GM21529 (cell line): Measurements from ENCODE around the gene VWA5B2.

ENCODE experiments used
- ATAC-seq: cut with Tn5 transposase; IDR thresholded peaks from one replicate; pipeline ENCODE4 v1.9.1; 2021; ENCODE audit not compliant: unreplicated experiment

The VWA5B2 gene

DNA sequence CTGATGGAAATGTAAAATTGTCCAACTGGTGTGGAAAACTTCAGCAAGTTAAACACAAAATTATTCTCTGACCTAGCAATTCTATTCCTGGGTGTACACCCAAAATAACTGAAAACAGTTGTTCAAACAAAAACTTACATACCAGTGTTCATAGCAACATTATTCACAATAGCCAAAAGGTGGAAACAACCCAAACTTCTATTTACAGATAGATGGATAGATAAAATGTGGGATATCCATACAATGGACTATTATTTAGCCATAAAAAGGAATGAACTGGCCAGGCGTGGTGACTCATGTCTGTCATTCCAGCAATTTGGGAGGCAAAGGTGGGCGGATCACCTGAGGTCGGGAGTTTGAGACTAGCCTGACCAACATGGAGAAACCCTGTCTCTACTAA, 6.9 kb upstream of the VWA5B2 start:
- ATAC-seq, result no peak

DNA sequence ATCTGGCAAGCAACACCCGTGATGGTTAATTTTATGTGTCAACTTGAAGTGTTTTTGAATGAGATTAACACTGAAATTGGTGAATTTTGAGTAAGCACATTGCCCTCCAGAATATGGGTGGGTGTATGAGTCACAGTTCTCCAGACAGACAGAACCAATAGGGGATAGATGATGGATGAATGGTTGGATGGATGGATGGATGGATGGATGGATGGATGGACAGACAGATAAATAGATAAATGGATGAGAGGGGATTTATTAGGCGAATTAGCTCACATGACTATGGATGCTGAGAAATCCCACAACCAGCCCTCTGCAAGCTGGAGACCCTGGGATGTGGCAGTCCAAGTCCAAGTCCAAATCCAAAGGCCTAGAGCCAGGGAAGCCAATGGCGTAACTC, 5.4 kb upstream of the VWA5B2 start:
- ATAC-seq, result no peak

DNA sequence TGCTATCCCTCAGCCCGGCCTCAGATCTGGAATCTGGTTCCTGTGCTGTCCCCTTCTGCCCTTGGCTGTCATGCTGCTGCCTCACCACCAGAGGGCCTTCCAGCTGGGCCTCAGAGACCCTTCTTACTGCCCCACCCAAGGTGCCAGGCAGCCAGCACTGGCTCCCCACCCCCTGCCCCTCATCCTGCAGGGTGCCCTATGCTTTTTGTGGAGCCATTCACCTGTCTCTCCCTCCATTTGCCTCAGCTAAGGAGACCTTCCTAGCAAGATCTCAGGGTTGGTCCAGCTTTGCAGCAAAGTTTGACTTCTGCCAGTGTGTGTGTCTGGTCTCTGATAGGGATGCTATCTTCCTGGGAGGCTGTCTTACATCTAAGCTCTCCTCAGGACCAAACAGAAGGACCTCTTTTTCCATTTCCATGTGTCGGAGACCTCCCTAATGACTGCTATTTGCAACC, 1.9 kb upstream of the VWA5B2 start:
- ATAC-seq, result peak; percentile 53

DNA sequence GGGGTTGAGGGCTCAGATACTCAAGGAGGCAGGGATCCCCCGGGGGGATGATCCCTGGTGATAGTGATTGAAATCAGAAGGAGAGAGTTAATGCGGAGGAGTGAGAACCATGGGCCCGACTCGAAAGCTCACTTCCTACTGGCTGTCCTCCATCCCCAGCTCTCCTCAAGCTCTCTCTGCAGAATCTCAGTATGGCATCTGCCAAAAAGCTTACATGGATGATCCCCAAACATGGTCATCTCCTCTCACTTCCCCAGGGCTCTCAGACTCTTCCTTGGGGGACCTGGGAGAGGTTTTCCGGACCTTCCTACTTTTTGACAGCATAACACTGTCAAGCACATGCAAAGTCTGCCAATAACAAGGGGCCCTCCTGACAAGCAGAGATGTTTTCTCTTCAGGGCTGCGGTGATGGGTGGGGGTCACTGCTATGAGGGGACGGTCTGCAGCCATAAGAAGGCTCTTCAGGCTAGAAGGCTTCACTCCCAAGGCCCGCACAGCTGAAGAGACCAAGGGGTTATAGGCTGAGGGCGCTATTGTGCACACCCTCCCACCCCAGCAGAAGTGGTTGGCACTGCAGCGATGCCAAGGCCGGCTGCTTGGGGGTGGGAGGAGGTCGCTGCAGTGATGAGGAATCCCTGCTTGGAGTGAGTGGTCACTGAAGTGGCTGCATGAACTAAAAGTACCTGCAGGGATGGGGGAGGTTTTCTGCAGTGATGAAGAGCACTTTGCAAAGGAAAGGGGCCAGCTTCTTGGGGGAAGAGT, 828 bp upstream of the VWA5B2 start:
- ATAC-seq, result no peak

DNA sequence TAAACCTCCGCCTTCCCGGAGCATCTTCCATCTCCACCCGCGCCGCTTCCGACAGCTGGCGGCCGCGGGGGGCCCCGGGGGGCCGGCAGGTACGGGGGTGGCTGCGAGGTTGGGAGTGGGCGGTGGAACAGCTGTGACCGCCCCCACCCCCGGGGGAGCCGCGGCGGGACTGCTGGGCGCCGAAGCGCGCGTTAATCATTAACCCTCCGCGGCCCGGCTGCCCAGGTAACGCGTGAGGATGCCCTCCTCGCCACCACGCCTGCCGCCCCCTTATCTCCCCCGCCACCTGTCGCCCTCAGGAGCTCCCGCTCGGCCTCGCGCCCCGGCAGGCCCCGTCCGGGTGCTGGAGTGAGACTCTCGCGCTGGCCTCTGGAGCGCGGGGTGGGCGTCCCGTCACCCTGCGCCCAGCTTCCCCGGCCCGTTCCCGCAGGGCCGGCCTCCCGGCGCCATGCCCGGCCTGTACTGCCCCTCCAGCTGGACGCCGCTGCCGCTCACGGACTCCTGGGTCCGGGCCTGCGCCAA, 757 bp downstream of the VWA5B2 start:
- no peak for ATAC-seq

DNA sequence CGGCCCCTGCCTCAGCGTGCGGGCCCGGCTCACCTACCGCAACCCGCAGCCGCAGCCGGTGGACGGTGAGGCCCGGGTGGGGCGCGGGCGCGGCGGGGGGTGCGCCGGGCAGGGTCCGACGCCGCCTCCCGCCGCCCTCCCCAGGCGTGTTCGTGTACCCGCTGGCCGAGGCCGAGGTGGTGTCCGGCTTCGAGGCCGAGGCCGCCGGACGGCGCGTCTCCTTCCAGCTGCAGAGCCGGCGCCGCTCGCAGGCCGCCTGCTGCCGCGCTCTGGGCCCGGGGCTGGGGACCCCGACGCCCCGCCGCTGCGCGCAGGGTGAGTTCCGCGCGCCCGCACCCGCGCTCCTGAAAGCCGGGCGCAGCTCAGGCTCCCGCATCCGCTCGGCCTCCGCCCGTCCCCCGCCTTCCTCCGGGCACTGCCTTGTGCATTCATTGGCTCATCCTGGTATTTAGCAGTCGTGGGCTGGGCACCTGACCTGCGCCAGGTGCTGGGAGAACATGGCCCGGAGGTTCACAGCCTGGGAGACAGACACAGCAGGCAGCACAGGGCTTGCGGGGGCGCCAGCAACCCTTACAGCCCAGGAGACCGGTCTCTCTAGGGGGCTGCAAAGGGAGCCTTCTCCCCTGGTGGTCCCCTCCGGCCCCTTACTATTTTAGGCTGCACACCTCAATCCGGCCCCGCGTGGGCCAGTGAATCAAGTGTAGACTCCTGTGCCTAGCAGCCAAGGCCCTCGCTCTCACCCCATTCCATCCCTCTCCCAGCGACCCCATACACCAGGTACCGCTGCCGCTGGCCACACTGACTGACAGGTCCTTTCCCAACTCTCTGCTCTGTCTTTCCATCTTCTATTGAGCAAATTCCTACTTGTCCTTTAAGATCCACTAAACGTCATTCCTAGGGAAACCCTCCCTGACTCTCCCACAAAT, 1.5 kb downstream of the VWA5B2 start:
- ATAC-seq, result no peak

DNA sequence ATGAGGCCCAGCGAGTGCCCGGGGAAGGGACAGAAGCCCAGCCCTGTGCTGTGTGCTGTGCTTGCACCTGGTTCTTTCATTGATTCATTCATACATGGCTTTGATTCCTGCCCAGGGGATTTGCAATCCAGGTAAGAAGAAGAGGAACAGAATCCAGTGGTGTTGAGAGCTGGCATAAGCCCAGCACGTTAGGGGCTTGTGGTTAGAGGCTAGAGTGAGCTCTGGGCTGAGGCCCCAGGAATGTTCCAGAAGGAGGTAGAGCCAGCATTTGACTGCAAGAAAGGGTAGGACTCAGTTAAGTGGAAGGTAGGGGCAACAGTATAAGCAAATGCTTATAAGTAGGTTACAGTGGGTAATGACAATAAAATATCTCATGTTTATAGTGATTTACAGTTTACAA, 2.3 kb downstream of the VWA5B2 start:
- no peak for ATAC-seq

DNA sequence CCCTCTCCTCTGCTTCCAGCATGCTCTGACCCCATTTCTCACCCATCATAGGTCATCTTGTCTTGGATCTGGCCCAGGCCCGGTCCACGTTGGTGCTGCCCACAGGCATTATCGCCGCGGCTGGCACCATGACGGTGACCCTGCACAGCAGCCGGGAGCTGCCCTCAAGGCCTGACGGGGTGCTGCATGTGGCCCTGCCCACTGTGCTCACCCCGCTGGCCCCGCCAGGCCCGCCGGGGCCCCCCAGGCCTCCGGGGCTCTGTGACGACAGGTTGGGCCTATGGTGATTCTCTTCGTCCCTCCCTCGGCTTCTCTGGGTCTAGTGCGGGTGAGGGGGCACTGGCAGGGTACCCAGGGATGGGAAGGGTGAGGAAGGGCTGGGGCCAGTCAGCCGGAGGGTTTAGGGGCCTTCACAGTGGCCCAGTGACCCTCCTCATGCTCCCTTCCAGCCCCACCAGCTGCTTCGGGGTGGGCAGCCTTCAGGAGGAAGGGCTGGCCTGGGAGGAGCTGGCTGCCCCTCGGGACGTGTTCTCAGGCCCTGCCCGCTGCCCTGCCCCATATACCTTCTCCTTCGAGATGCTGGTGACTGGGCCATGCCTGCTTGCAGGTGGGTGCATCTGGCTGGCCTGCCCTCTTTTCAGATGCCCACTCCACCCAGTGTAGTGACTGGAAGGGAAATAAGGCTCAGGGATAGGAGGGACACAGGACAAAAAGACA, 3.9 kb downstream of the VWA5B2 start:
- no peak for ATAC-seq

DNA sequence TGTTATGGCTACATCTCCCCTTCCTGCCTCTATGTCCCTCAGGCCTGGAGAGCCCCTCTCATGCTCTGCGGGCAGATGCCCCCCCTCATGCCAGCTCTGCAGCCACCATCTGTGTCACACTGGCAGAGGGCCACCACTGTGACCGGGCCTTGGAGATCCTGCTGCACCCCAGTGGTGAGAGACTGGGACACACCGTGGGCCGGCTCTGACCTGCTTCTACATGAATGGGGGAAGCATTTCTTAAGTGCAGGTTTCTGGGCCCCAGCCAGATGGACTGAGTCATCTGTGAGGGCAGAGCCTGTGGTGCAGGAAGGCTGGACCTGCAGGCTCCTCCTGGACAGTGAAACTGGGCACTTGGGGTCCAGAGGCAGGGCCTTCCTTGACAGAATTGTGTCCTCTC, 4.8 kb downstream of the VWA5B2 start:
- no peak for ATAC-seq

DNA sequence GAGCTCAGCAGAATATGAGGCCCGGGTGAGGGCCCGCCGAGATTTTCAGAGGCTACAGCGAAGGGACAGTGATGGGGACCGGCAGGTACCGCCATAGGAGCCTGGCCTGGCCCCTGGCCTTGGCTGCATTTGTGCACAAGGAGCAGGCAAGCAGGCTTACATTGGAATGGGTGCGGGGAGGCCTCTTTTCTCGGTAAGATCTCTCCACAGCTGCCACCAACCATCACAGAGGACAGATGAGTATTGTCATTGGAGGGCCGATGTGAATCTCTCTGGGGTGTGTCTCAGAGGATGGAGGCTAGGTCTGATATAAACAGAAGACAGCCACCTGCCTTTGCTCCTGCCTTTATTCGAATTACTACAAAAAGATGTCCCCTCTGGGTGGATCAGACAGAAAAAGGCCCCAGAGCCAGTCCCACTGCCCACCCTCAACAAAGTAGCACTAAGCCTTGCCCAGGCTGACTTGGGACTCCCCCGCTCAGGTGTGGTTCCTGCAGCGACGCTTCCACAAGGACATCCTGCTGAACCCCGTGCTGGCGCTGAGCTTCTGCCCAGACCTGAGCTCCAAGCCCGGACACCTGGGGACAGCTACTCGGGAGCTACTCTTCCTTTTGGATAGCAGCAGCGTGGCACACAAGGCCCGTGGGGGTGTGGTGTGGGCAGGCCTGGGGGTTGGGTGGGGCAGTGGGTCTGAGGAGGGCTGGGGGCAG, 5.4 kb downstream of the VWA5B2 start:
- ATAC-seq, result no peak

DNA sequence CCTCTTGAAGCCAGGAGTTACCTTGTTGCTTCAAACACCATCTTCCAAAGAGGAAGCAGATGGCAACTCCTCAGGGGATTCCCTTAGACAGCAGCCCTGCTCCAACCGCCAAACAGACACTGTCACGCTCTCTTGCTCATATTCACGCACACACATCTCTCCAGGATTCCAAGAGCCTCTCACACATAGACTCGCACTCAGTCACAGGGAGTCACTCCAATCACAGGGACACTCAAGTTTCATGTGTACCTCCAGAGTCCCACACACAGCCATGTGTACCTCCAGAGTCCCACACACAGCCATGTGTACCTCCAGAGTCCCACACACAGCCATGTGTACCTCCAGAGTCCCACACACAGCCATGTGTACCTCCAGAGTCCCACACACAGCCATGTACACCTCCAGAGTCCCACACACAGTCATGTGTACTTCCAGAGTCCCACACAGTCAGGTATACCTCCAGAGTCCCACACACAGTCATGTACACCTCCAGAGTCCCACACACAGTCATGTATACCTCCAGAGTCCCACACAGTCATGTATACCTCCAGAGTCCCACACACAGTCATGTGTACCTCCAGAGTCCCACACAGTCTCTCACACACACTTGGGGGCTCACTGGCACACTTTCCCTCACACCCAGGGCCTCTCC, 6.1 kb downstream of the VWA5B2 start:
- ATAC-seq, result no peak

DNA sequence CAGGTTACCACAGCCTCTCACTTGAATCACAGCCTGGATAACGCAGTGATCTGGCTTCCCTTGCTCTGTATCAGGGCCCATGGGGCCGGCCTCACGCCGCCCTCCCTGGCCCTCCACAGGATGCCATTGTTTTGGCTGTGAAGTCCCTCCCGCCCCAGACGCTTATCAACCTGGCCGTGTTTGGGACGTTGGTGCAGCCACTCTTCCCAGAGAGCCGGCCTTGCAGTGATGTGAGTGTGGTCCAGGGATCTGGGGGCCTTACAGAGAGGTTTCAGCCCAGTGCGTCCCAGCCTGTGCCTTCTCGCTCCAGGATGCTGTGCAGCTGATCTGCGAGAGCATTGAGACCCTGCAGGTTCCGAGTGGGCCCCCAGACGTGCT, 6.6 kb downstream of the VWA5B2 start:
- no peak for ATAC-seq

DNA sequence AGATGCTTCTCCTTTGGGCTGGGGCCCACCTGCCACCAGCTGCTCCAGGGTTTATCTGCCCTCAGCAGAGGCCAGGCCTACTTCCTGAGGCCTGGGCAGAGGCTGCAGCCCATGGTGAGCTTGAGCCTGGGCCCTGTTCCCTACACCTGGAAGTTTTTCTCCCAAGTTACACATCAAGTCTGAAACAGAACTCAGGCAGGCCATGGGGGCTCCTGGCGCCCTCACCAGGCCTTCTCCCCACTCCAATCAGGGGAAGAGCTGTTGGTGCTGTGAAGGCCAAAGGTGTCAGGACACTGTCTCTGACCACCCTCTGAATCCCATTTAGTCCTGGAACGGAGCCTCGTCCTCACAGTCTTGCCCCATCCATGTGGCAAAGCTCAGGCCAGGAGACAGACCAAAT, 7.3 kb downstream of the VWA5B2 start:
- no peak for ATAC-seq

DNA sequence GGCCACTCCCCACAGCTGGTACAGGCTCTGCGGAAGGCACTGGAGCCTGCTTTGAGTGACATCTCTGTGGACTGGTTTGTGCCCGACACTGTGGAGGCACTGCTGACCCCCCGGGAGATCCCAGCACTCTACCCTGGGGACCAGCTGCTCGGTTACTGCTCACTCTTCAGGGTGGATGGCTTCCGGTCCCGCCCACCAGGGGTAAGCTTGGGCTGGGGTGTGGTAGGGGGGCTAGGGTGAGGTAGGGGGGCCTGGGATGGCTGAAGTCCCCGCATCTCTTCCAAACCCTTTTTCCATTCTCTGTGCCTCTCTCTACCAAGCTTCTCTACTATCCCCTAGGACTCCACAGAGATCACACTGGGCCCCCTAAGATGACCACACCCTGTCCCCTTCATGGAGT, 7.8 kb downstream of the VWA5B2 start:
- no peak for ATAC-seq

DNA sequence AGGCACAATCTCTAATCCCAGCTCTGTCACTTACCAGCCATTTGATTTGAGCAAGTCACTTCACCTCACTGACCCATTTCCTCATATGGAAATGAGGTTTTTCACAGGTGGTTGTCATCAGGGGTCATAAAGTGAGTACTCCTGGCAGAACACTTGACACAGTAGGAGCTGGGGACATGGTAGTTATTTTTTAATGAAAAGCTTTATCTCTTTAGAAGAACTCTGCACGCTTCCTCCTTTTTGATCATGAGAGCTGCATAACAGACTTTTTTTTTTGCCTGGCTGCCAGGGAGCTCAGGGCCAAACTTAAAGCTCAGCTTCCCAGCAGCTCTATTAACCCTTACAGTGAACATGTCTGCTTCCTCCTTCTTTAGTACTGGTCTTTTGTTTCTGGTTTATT, 8.4 kb downstream of the VWA5B2 start:
- ATAC-seq, result no peak

DNA sequence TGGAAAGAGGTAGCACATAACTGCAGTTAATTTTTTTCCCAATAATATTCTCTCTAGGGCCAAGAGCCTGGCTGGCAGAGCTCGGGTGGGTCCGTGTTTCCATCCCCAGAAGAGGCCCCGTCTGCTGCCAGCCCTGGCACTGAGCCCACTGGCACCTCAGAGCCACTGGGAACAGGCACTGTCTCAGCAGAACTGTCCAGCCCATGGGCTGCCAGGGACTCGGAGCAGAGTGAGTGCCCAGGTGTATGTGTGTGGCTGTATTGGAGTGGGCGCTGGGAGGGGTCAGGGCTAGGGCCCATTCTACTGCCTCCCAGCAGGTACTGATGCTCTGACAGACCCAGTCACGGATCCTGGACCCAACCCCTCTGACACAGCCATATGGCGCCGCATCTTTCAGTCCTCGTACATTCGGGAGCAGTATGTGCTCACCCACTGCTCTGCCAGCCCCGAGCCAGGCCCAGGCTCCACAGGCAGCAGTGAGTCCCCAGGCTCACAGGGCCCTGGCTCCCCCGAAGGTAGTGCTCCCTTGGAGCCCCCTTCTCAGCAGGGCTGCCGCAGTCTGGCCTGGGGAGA, 8.9 kb downstream of the VWA5B2 start:
- no peak for ATAC-seq

DNA sequence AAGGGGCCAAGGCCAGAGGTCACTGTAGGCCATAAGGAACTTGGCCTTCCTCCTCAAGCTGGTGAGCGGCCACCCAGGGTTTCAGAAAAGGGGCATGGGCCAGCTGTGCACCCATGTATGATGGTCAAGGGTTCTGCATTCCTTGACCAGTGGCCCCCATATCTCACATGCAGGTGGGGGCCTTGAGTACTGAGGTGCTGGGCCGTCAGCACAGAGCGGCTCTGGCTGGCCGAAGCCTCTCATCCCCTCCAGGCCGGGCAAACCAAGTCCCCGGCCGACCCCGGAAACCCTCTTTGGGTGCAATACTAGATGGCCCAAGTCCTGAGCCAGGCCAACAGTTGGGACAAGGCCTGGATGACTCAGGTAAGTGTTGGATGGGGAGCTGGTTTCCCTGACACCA, 9.8 kb downstream of the VWA5B2 start:
- ATAC-seq, result no peak

DNA sequence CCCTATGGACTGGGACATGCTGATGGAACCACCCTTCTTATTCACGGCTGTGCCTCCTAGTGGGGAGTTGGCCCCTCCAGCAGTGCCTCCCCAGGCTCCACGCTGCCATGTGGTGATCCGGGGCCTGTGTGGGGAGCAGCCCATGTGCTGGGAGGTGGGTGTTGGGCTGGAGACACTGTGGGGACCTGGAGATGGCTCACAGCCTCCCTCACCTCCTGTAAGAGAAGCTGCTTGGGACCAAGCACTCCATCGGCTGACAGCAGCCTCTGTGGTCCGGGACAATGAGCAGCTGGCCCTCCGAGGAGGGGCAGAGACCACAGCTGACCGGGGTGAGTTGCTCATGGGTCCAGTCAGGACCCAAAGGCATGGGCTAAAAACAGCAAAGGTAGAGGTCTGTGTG, 10.3 kb downstream of the VWA5B2 start:
- ATAC-seq, result no peak

DNA sequence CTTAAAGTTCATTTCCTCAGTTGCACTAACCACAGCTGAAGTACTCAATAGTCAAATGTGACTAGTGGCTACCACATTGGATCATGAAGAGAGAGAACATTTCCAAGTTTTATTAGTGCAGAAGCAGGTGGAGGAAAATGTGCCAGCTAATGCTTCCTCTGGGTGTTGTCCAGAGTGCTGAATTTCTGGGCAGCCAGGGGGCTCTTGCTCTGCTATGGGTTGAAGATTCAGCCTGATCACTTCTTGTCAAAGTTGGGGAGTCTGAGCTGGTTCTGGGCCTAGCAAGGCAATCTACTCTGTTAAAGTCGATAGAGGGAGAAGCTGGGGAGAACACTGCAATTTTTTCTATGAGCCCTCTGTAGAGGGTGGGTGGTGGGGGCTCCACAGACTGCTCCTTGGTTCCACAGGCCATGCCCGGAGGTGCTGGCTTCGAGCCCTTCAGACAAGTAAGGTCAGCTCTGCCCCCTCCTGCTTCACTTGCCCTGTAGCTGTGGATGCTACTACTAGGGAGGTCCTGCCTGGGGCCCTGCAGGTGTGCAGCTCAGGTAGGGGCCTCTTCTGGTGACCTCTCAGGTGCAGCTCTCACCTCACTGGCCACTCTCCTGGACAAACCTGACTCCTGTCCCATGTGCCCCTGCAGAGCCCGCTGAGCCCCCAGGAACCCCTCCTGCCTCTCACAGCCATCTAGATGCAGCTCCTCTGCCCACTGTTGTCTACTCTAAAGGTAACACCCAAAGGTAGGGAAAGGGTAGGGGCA, 11.2 kb downstream of the VWA5B2 start:
- no peak for ATAC-seq
